ENCODE data around the gene RAP2B. TPM values are rescaled to one million over a fixed set of nuclear protein-coding genes. Genes with fewer than 3 reads are reported as not detected.

Gene RAP2B
- 16.0 and 21.2 TPM in 2 replicates for total RNA-seq

GRCh38 chr3:153161714-153162512 lies at the start of gene RAP2B:
RAP2B (plus strand) TSS chr3:153162226; CDS start chr3:153162694, 468 bp downstream.

